PC-3 (cell line): ENCODE measurements around the gene HES7. TPM values are rescaled to one million over a fixed set of nuclear protein-coding genes. Genes with fewer than 3 reads are reported as not detected.

Experiments used
- ATAC-seq: fragments of 200-7000 bp; cut with Tn5 transposase; 2 replicates; pipeline ENCODE4 v1.9.1; 2020; ENCODE audit warnings: mild to moderate bottlenecking, moderate library complexity
- BruUV-seq: library from RNA; stranded (reverse); fragments of 400-500 nt; replicated peaks from 2 replicates; lab custom pipeline; 2021; lab: Mats Ljungman, UMichigan
- CTCF ChIA-PET: fragments of 300-600 bp; sonication (Branson Sonifier 250); formaldehyde crosslinking; loops from one replicate; lab custom pipeline; 2022; ENCODE audit warnings: antibody characterized with exemption; lab: Charles Lee
- POLR2A ChIA-PET: fragments of 300-600 bp; sonication (Branson Sonifier 250); formaldehyde crosslinking; loops from one replicate; lab custom pipeline; 2022; ENCODE audit warnings: antibody characterized with exemption; ENCODE audit not compliant: unreplicated experiment; lab: Charles Lee
- DNase-seq: peaks from one replicate; pipeline ENCODE4 v3.0.0-alpha.2; 2015
- H2AFZ ChIP-seq: fragments of 300-600 bp; sonication (generic); 2 replicates; pipeline ENCODE4 v1.6.0; 2016; ENCODE audit warnings: antibody characterized with exemption, low read length
- H3F3A ChIP-seq: fragments of 300-600 bp; sonication (generic); one replicate; pipeline ENCODE4 v1.6.0; 2017; ENCODE audit warnings: antibody characterized with exemption, low read length, control low read depth, mild to moderate bottlenecking; ENCODE audit not compliant: unreplicated experiment
- H3K27ac ChIP-seq: fragments of 300-600 bp; sonication (generic); 2 replicates; pipeline ENCODE4 v1.5.1; 2016; ENCODE audit warnings: mild to moderate bottlenecking, low read length
- H3K27me3 ChIP-seq: fragments of 300-600 bp; sonication (generic); 2 replicates; pipeline ENCODE4 v1.6.1; 2016; ENCODE audit warnings: low read length, mixed read lengths
- H3K36me3 ChIP-seq: fragments of 300-600 bp; sonication (generic); 2 replicates; pipeline ENCODE4 v1.6.1; 2016; ENCODE audit warnings: low read depth, mixed run types, low read length, mixed read lengths
- H3K4me1 ChIP-seq: fragments of 300-600 bp; sonication (generic); 2 replicates; pipeline ENCODE4 v1.5.1; 2016; ENCODE audit warnings: low read length; ENCODE audit not compliant: insufficient read depth
- H3K4me2 ChIP-seq: fragments of 300-600 bp; sonication (generic); 2 replicates; pipeline ENCODE4 v1.6.0; 2016; ENCODE audit warnings: low read length
- H3K4me3 ChIP-seq: fragments of 300-600 bp; sonication (generic); 2 replicates; pipeline ENCODE4 v1.5.1; 2016; ENCODE audit warnings: mild to moderate bottlenecking, low read length, mixed read lengths
- H3K79me2 ChIP-seq: fragments of 300-600 bp; sonication (generic); 2 replicates; pipeline ENCODE4 v1.6.1; 2017; ENCODE audit warnings: low read length, mixed read lengths
- H3K9ac ChIP-seq: fragments of 300-600 bp; sonication (generic); 2 replicates; pipeline ENCODE4 v1.6.0; 2016; ENCODE audit warnings: mild to moderate bottlenecking, low read length
- H3K9me2 ChIP-seq: fragments of 300-600 bp; sonication (generic); replicated peaks from 2 replicates; pipeline ENCODE4 v1.6.1; 2016; ENCODE audit warnings: mixed run types, low read length, mixed read lengths
- H3K9me3 ChIP-seq: fragments of 300-600 bp; sonication (generic); 2 replicates; pipeline ENCODE4 v1.6.1; 2016; ENCODE audit warnings: low read length, mixed read lengths
- H4K20me1 ChIP-seq: fragments of 300-600 bp; sonication (generic); 2 replicates; pipeline ENCODE4 v1.6.1; 2016; ENCODE audit warnings: low read length, mixed read lengths
- EZH2 ChIP-seq: fragments of 300-600 bp; sonication (generic); IDR thresholded peaks from one replicate; pipeline ENCODE4 v1.6.1; 2017; ENCODE audit warnings: antibody characterized with exemption, mild to moderate bottlenecking, low read length; ENCODE audit not compliant: unreplicated experiment
- EZH2phosphoT487 ChIP-seq: fragments of 300-600 bp; sonication (generic); IDR thresholded peaks from 2 replicates; pipeline ENCODE4 v1.6.1; 2018; ENCODE audit warnings: mild to moderate bottlenecking, antibody characterized with exemption, low read length, borderline replicate concordance
- intact Hi-C: fragments of 100-400 bp; cut with micrococcal nuclease; formaldehyde crosslinking; loops from 2 replicates; pipeline ENCODE4 v1.9.0; 2023
- total RNA-seq: library from RNA; depleted of rRNA; stranded (reverse); fragments of >200 nt; gene quantifications from 2 replicates; pipeline ENCODE4 v1.2.3, GENCODE V29; 2014
- TF ChIP-seq, protein P1 (sequence below): fragments of 300-600 bp; sonication (generic); conservative IDR thresholded peaks from 2 replicates; pipeline ENCODE4 v1.5.1; 2017; ENCODE audit warnings: antibody characterized with exemption, low read depth, mild to moderate bottlenecking, low read length

Gene HES7
- total RNA-seq, 1 experiment from 2014 or later = not detected

DNA sequence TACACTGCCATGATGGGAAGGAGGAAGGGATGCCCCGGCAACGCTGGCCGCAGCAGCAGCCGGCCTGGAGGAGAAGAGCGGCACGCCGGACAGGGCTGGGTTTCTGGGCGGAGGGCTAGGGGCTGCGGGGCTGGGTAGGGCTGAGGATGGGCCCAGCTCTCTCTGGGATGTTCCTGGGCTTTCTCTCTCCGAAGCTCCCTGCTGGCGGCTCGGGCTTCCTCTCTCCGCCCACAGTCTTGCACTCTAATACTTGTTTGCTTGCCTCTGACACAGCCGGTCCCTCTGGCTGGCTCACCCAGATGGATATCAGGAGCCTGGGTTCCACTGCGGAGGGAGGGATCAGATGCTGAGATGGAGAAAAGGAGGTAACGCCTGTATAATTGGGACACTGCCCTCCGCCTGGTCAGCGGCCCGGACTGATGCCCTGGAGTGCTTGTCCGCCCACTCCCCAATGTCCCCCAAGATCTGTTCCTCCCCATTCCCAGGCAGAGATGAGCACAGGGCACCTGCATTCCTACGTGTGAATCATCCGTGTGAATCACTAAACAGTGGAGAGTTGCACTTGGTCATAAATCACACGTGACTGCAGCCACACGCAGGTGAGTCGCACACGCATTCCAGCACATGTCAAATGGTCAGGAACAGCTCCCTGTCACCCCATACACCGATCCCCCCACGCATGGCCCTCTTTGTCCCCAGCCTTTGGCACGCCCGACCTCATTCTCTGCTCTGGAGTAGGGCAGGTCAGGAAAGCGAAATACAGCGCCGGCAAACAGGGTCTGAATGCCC is 5.7 kb downstream of the HES7 start, which contains the start of gene ALOXE3:
Gene ALOXE3 (minus strand): TSS at position 535 of the 789 bp plus-strand sequence. CDS start 524 bp downstream, at position 11.
- peaks cover 3% of the 10 kb centered on the region for H3F3A ChIP-seq
- H4K20me1 ChIP-seq = peaks cover 3% of the 10 kb centered on the region
- H3K9me3 ChIP-seq = no peaks in the 10 kb centered on the region
- TSS peak; percentile 22 for BruUV-seq
- no peaks in the 10 kb centered on the region for H3K27me3 ChIP-seq
- intact Hi-C loops = loop anchor here (1.0 to 2.0 kb wide), 2 partner anchors 58 to 231 kb away; no protein-coding TSS in a partner anchor
- H3K4me2 ChIP-seq = peak within 1 kb of the TSS; percentile 92
- peak within 1 kb of the TSS; percentile 72 for H3K4me3 ChIP-seq
- no peaks in the 10 kb centered on the region for H3K36me3 ChIP-seq
- ChIA-PET POLR2A (interaction anchor here (1.7 kb wide), 1 partner anchor 55 kb away, joined by 6 read pairs; no protein-coding TSS in a partner anchor), CTCF (interaction anchor here (0.6 to 1.0 kb wide), 2 partner anchors 58 to 77 kb away, joined by 5 to 6 read pairs; no protein-coding TSS in a partner anchor)
- H3K4me1 ChIP-seq = peaks cover 12% of the 10 kb centered on the region; the same call in 1 of the 2 replicates
- peak within 1 kb of the TSS; percentile 65 for H2AFZ ChIP-seq
- H3K9ac ChIP-seq = peak within 1 kb of the TSS; percentile 82
- DNase-seq (peak; percentile 90), ATAC-seq (peak; percentile 42)
- H3K9me2 ChIP-seq = no peaks in the 10 kb centered on the region
- H3K79me2 ChIP-seq = no peaks in the 10 kb centered on the region
- TF ChIP-seq, protein P1, sequence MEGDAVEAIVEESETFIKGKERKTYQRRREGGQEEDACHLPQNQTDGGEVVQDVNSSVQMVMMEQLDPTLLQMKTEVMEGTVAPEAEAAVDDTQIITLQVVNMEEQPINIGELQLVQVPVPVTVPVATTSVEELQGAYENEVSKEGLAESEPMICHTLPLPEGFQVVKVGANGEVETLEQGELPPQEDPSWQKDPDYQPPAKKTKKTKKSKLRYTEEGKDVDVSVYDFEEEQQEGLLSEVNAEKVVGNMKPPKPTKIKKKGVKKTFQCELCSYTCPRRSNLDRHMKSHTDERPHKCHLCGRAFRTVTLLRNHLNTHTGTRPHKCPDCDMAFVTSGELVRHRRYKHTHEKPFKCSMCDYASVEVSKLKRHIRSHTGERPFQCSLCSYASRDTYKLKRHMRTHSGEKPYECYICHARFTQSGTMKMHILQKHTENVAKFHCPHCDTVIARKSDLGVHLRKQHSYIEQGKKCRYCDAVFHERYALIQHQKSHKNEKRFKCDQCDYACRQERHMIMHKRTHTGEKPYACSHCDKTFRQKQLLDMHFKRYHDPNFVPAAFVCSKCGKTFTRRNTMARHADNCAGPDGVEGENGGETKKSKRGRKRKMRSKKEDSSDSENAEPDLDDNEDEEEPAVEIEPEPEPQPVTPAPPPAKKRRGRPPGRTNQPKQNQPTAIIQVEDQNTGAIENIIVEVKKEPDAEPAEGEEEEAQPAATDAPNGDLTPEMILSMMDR = no peak
- TF ChIP-seq EZH2phosphoT487 = no peak
- no peak for TF ChIP-seq EZH2
- peak within 1 kb of the TSS; percentile 94 for H3K27ac ChIP-seq

DNA sequence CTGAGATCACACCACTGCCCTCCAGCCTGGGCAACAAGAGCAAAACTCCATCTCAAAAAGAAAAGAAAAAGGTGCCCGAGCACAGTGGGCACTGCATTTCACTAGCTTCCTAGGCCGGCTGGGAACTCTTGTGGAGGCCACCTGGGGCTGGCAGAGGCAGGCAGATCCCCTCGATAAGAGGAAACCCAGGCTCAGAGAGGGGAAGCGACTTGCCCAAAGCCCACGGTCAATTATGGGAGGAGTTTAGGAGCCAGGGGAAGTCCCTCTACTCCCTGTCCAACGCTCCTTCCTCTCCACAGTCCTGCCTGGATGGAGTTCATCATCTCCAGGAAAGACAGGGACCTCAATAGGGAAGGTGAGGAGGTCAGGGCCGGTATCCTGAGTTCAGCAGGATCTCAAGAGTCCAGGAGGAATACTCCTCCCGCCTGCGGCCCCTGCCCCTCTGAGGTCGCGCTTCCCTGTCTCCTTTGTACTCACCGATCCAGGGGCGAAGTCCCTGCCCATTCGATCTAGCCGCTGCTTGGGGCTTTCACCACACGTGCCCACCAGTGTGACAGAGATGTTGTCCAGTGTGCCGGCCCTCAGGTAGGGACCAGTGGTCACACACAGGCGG is 6.4 kb downstream of the HES7 start:
- Histone ChIP-seq H3K9me3 (no peaks in the 10 kb centered on the region), H3K36me3 (no peaks in the 10 kb centered on the region), H3F3A (peaks cover 3% of the 10 kb centered on the region), H3K9me2 (no peaks in the 10 kb centered on the region), H3K9ac (peak overlapping the region; percentile 82), H3K4me1 (peaks cover 12% of the 10 kb centered on the region; the same call in 1 of the 2 replicates), H3K4me3 (peak overlapping the region; percentile 72), H2AFZ (peak overlapping the region; percentile 65), H4K20me1 (peaks cover 3% of the 10 kb centered on the region), H3K79me2 (no peaks in the 10 kb centered on the region), H3K4me2 (peak overlapping the region; percentile 92), H3K27me3 (no peaks in the 10 kb centered on the region), H3K27ac (peak overlapping the region; percentile 94)
- CTCF ChIA-PET = no interaction called here
- POLR2A ChIA-PET = no interaction called here
- ATAC-seq (no peak), DNase-seq (no peak)
- intact Hi-C loops = no loop called here
- no TSS peak for BruUV-seq
- TF ChIP-seq EZH2phosphoT487 = no peak
- no peak for TF ChIP-seq EZH2
- TF ChIP-seq, protein P1 = no peak
